Fibroblast of lung (primary cell): ENCODE measurements around the gene SUV39H2.

ENCODE experiments used
- EZH2 ChIP-seq: IDR thresholded peaks from 2 replicates; pipeline ENCODE4 v1.5.1; 2012; ENCODE audit warnings: low read length, control low read depth, mild to moderate bottlenecking; ENCODE audit errors: missing control alignments
- TF ChIP-seq, protein P1 (sequence below), 2 donors: IDR thresholded peaks in 1 of 2; conservative IDR thresholded peaks in 1 of 2; 1 replicate in 1 of 2; 2 replicates in 1 of 2; pipeline ENCODE4 v1.5.1; 2011 to 2012; ENCODE audit warnings: low read length in 2 of 2, control low read depth in 1 of 2, inconsistent platforms in 1 of 2, low read depth in 1 of 2, mild to moderate bottlenecking in 1 of 2

GRCh38 chr10:14840178-14840577, 38.5 kb upstream of the SUV39H2 start:
- TF ChIP-seq, protein P1, sequence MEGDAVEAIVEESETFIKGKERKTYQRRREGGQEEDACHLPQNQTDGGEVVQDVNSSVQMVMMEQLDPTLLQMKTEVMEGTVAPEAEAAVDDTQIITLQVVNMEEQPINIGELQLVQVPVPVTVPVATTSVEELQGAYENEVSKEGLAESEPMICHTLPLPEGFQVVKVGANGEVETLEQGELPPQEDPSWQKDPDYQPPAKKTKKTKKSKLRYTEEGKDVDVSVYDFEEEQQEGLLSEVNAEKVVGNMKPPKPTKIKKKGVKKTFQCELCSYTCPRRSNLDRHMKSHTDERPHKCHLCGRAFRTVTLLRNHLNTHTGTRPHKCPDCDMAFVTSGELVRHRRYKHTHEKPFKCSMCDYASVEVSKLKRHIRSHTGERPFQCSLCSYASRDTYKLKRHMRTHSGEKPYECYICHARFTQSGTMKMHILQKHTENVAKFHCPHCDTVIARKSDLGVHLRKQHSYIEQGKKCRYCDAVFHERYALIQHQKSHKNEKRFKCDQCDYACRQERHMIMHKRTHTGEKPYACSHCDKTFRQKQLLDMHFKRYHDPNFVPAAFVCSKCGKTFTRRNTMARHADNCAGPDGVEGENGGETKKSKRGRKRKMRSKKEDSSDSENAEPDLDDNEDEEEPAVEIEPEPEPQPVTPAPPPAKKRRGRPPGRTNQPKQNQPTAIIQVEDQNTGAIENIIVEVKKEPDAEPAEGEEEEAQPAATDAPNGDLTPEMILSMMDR (conservative IDR thresholded peaks at IDR 0.05 in 1 of 2, IDR thresholded peaks at IDR 0.05 in 1 of 2; ENCODE audit: low read depth in 1 of 2, low read length in 2 of 2) = no peak
- no peak for TF ChIP-seq EZH2
